ENCODE results near the gene ZYG11B. TPM values are rescaled to one million over a fixed set of nuclear protein-coding genes. Genes with fewer than 3 reads are reported as not detected.

The ZYG11B gene
- total and polyA plus RNA-seq, 2 of the 13 experiments (the other 11 are each of a cell fraction or from before 2014, with no cell fraction given): 6.9 to 17.9 TPM

- TF ChIP-seq, protein P1, sequence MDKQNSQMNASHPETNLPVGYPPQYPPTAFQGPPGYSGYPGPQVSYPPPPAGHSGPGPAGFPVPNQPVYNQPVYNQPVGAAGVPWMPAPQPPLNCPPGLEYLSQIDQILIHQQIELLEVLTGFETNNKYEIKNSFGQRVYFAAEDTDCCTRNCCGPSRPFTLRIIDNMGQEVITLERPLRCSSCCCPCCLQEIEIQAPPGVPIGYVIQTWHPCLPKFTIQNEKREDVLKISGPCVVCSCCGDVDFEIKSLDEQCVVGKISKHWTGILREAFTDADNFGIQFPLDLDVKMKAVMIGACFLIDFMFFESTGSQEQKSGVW (CRISPR knock-in tag; IDR thresholded peaks at IDR 0.05; ENCODE audit: borderline replicate concordance): no peak
- TF ChIP-seq, protein P2, sequence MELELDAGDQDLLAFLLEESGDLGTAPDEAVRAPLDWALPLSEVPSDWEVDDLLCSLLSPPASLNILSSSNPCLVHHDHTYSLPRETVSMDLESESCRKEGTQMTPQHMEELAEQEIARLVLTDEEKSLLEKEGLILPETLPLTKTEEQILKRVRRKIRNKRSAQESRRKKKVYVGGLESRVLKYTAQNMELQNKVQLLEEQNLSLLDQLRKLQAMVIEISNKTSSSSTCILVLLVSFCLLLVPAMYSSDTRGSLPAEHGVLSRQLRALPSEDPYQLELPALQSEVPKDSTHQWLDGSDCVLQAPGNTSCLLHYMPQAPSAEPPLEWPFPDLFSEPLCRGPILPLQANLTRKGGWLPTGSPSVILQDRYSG (CRISPR knock-in tag; IDR thresholded peaks at IDR 0.05): peak; percentile 78; the same call in 1 of the 2 replicates
- TF ChIP-seq RBM22 (optimal IDR thresholded peaks at IDR 0.05; ENCODE audit: low read length) (no peak), ZFP1 (CRISPR knock-in tag; IDR thresholded peaks at IDR 0.05) (no peak), FOSL1 (CRISPR knock-in tag; IDR thresholded peaks at IDR 0.05; ENCODE audit: borderline replicate concordance) (no peak), ZNF432 (CRISPR knock-in tag; IDR thresholded peaks at IDR 0.05; ENCODE audit: borderline replicate concordance) (no peak), CSRNP2 (CRISPR knock-in tag; conservative IDR thresholded peaks at IDR 0.05; ENCODE audit: low read depth) (no peak), SNRNP70 (IDR thresholded peaks at IDR 0.05; ENCODE audit: low read depth, low read length) (no peak), PHF20 (CRISPR knock-in tag; IDR thresholded peaks at IDR 0.05) (peak; percentile 51; the same call in 1 of the 2 replicates), RFX5 (IDR thresholded peaks at IDR 0.05; ENCODE audit: low read depth, low read length) (no peak), PITX1 (CRISPR knock-in tag; IDR thresholded peaks at IDR 0.05) (no peak), ZNF329 (CRISPR knock-in tag; IDR thresholded peaks at IDR 0.05; ENCODE audit: low read depth) (peak; percentile 56; the same call in 1 of the 2 replicates), FOXP4 (CRISPR knock-in tag; IDR thresholded peaks at IDR 0.05) (no peak), ZFAT (CRISPR knock-in tag; conservative IDR thresholded peaks at IDR 0.05) (no peak)
- TF ChIP-seq, protein P3, sequence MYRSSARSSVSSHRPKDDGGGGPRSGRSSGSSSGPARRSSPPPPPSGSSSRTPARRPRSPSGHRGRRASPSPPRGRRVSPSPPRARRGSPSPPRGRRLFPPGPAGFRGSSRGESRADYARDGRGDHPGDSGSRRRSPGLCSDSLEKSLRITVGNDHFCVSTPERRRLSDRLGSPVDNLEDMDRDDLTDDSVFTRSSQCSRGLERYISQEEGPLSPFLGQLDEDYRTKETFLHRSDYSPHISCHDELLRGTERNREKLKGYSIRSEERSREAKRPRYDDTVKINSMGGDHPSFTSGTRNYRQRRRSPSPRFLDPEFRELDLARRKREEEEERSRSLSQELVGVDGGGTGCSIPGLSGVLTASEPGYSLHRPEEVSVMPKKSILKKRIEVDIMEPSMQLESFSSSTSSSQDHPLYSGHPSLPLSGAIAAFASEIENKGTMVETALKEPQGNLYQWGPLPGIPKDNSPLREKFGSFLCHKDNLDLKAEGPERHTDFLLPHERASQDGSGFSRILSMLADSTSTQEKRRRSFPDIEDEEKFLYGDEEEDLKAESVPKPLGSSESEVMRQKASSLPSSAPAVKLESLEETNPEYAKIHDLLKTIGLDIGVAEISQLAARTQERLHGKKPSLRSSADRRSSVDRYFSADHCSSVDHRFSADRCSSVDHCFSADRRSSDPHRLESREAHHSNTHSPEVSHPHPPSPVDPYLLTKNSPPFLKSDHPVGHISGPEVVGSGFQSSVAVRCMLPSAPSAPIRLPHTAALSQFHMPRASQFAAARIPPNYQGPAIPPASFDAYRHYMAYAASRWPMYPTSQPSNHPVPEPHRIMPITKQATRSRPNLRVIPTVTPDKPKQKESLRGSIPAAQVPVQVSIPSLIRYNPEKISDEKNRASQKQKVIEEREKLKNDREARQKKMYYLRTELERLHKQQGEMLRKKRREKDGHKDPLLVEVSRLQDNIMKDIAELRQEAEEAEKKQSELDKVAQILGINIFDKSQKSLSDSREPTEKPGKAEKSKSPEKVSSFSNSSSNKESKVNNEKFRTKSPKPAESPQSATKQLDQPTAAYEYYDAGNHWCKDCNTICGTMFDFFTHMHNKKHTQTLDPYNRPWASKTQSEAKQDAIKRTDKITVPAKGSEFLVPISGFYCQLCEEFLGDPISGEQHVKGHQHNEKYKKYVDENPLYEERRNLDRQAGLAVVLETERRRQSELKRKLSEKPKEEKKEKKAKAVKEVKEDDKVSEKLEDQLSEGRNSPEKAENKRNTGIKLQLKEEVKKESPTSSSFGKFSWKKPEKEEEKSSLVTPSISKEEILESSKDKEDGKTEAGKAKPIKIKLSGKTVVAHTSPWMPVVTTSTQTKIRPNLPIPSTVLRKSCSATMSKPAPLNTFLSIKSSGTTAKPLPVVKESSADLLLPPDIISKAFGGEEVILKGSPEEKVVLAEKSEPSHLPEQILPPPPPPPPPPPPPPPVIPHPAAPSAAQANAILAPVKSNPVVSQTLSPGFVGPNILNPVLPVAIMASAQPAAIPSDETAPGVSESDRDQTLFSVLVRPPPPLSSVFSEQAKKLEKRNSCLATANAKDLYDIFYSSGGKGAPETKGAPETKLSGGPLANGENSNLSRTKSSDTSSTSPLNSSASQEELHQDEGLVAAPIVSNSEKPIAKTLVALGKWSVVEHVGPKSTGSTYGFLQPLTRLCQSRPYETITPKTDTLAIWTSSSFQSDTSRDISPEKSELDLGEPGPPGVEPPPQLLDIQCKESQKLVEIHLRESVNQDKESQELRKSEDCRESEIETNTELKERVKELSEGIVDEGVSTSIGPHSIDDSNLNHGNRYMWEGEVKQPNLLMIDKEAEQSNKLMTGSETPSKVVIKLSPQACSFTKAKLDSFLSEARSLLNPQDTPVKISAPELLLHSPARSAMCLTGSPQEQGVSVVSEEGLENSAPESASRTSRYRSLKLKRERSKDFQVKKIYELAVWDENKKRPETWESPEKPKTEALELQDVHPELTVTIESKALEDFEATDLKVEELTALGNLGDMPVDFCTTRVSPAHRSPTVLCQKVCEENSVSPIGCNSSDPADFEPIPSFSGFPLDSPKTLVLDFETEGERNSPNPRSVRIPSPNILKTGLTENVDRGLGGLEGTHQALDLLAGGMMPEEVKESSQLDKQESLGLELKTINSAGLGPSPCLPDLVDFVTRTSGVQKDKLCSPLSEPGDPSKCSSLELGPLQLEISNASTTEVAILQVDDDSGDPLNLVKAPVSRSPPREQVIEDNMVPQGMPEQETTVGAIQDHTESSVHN (CRISPR knock-in tag; IDR thresholded peaks at IDR 0.05): no peak
Measured at GRCh38 chr1:52726265-52727113, at the start of gene ZYG11B (continued).

All from HepG2 (cell line).